MG63 (cell line): ENCODE data around the gene GTF3C5. TPM values are rescaled to one million over a fixed set of nuclear protein-coding genes. Genes with fewer than 3 reads are reported as not detected.
"Not testable (repeated sequence)": the region's sequence is repeated elsewhere in the genome, so short reads cannot be mapped to it uniquely, and the experiment has no call there.

Source experiments
- DNase-seq: peaks from one replicate; pipeline ENCODE4 v3.0.0-alpha.2; 2020
- H3K27me3 ChIP-seq: fragments of 250-450 bp; sonication (Bioruptor Pico); 2 replicates; pipeline ENCODE4 v1.5.1; 2020; ENCODE audit warnings: mild to moderate bottlenecking, moderate library complexity
- H3K36me3 ChIP-seq: fragments of 250-450 bp; sonication (Bioruptor Pico); 2 replicates; pipeline ENCODE4 v1.5.1; 2020; ENCODE audit warnings: mild to moderate bottlenecking, moderate library complexity
- H3K4me3 ChIP-seq: fragments of 250-450 bp; sonication (Bioruptor Pico); 2 replicates; pipeline ENCODE4 v1.5.1; 2020; ENCODE audit warnings: mild to moderate bottlenecking, moderate library complexity
- H3K9me3 ChIP-seq: fragments of 250-450 bp; sonication (Bioruptor Pico); 2 replicates; pipeline ENCODE4 v1.5.1; 2020; ENCODE audit warnings: mild to moderate bottlenecking, moderate library complexity
- total RNA-seq: library from RNA; depleted of rRNA; stranded (reverse); fragments of >200 nt; shearing (Covaris generic); gene quantifications from 2 replicates; pipeline ENCODE4 v1.2.3, GENCODE V29; 2014; ENCODE audit warnings: low replicate concordance; rRNA removed

Gene GTF3C5
- total RNA-seq, result 40.1 and 58.0 TPM in 2 replicates

GRCh38 chr9:133030317-133031129 lies at the start of gene GTF3C5:
TSS of gene GTF3C5 (plus strand) at chr9:133030997. CDS start at chr9:133031012, 15 bp downstream.
- DNase-seq, result peak; percentile 93
- H3K4me3 ChIP-seq, result peak within 1 kb of the TSS; percentile 94
- H3K36me3 ChIP-seq, result peaks cover 16% of the 10 kb centered on the region
- no peaks in the 10 kb centered on the region for H3K27me3 ChIP-seq
- H3K9me3 ChIP-seq, result no peaks in the 10 kb centered on the region; the same call in 1 of the 2 replicates

DNA sequence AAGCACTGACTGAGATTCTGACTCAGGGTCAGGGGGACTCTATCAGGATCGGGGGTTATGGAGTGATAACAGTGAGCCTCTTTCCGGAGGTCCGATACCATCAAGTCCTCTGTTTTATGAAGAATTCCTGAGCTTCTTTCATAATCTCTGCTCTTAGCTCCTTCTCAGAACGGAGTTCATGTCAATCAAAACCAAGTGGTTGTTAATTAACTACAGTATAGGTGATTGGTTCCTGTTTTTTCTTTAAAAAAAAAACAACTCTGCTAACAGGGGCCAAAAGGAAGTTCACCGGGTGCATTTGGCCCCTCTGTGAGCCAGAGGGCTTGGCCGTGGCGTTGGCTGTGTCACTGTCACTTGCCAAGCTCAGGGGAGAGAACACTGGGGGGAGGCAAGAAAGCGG lies 48.3 kb upstream of the GTF3C5 start:
- Histone ChIP-seq H3K4me3 (no peak overlapping the region), H3K36me3 (no peaks in the 10 kb centered on the region), H3K9me3 (no peaks in the 10 kb centered on the region), H3K27me3 (peaks cover 10% of the 10 kb centered on the region)
- no peak for DNase-seq

- Histone ChIP-seq H3K36me3 (no peaks in the 10 kb centered on the region), H3K4me3 (no peak overlapping the region), H3K27me3 (peaks cover 9% of the 10 kb centered on the region), H3K9me3 (no peaks in the 10 kb centered on the region)
- DNase-seq, result no peak
These were observed 47.2 kb upstream of the GTF3C5 start for GRCh38 chr9:132983491-132984201.

DNA sequence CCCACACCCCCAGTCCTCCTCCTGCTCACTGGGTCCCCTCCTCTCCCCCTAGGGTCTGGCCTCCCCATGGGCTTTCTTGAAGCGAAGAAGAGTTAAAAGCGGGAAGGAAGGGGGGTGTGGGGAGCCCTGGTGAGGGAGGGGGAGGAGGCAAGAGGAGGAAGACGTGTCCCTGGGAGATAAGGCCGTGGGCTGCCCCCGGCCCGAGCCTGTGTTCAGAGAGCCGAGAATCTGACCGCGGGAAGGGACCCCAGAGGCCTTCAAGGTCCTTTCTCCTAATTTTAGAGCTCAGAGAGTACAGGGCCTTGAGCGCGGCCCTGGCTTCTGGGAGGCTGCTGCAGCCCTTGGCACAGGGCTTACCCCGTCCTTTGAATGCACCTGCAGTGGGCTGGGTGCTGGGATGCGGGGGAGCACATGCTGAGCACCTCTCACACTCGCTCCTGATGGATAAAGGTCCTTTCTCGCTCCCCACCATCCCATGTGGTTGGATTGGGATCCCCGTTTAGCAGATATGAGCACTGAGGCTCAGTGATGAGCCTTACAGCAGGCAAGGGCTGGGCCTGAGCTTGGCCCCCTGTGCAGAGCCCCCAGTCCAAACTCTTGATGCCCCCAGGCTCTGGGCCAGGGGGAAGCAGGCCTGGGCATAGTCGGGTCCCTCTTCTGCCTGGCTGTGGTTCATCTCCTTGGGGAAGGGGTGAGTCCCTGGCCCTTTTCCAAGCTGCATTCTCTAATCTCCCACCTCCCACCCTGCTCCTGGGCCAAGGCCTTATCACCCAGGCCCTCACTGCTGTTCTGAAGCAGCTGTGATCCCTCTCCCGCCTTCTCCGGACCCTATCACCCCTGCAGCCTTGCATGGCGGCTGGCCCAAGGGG lies 46.4 kb upstream of the GTF3C5 start:
- no peaks in the 10 kb centered on the region for H3K36me3 ChIP-seq
- DNase-seq, result no peak
- no peaks in the 10 kb centered on the region for H3K9me3 ChIP-seq
- H3K4me3 ChIP-seq, result no peak overlapping the region
- H3K27me3 ChIP-seq, result peaks cover 5% of the 10 kb centered on the region; the same call in 1 of the 2 replicates

GRCh38 chr9:132985071-132985350 lies 45.8 kb upstream of the GTF3C5 start:
- H3K4me3 ChIP-seq, result no peak overlapping the region
- DNase-seq, result no peak
- H3K9me3 ChIP-seq, result no peaks in the 10 kb centered on the region
- no peaks in the 10 kb centered on the region for H3K27me3 ChIP-seq
- H3K36me3 ChIP-seq, result no peaks in the 10 kb centered on the region

- no peaks in the 10 kb centered on the region for H3K36me3 ChIP-seq
- H3K9me3 ChIP-seq, result no peaks in the 10 kb centered on the region
- DNase-seq, result no peak
- no peak overlapping the region for H3K4me3 ChIP-seq
- H3K27me3 ChIP-seq, result no peaks in the 10 kb centered on the region
These were observed 45.3 kb upstream of the GTF3C5 start for GRCh38 chr9:132985489-132985888.

GRCh38 chr9:132986114-132986513 lies 44.7 kb upstream of the GTF3C5 start:
- no peak for DNase-seq
- H3K4me3 ChIP-seq, result no peak overlapping the region
- H3K9me3 ChIP-seq, result no peaks in the 10 kb centered on the region
- H3K36me3 ChIP-seq, result no peaks in the 10 kb centered on the region
- H3K27me3 ChIP-seq, result no peaks in the 10 kb centered on the region

- no peaks in the 10 kb centered on the region for H3K9me3 ChIP-seq
- no peak overlapping the region for H3K4me3 ChIP-seq
- DNase-seq, result peak; percentile 69
- H3K36me3 ChIP-seq, result no peaks in the 10 kb centered on the region
- H3K27me3 ChIP-seq, result no peaks in the 10 kb centered on the region
These were observed 43.9 kb upstream of the GTF3C5 start for GRCh38 chr9:132986640-132987620.

GRCh38 chr9:132988244-132989013 lies 42.4 kb upstream of the GTF3C5 start:
- no peaks in the 10 kb centered on the region for H3K27me3 ChIP-seq
- DNase-seq, result no peak
- H3K4me3 ChIP-seq, result no peak overlapping the region
- H3K36me3 ChIP-seq, result no peaks in the 10 kb centered on the region
- H3K9me3 ChIP-seq, result no peaks in the 10 kb centered on the region

DNA sequence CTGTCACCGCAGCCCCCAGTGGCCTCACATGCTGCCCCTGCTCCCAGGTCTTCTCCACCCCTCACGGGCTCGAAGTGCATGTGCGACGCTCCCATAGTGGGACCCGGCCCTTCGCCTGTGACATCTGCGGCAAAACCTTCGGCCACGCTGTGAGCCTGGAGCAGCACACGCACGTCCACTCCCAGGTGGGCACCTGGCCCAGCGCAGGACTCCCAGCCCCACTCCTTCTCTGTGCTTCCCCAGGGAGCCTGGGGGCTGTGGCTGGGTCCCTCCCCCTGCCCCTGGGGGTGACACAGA lies 41.8 kb upstream of the GTF3C5 start:
- H3K36me3 ChIP-seq, result no peaks in the 10 kb centered on the region
- no peaks in the 10 kb centered on the region for H3K9me3 ChIP-seq
- no peak for DNase-seq
- H3K4me3 ChIP-seq, result no peak overlapping the region
- no peaks in the 10 kb centered on the region for H3K27me3 ChIP-seq

DNA sequence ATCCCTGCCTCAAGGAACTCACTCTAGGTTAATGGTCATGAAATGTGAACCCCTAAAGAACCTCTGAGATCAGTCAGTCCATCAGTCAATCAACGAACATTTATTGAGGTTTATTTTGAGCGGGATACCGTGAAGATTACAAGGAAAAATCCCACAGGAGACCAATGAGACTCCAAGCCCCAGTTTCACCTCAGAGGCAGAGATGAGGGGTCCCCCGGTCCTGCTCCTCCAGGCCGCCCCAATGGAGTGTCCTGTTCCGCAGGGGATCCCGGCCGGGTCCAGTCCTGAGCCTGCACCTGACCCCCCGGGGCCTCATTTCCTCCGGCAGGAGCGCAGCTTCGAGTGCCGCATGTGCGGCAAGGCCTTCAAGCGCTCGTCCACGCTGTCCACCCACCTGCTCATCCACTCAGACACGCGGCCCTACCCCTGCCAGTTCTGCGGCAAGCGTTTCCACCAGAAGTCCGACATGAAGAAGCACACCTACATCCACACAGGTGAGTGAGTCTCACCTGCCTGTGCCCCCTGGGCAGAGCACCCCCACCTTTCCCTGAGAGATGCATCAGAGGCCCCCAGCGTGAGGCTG lies 41.3 kb upstream of the GTF3C5 start:
- Histone ChIP-seq H3K27me3 (no peaks in the 10 kb centered on the region), H3K4me3 (no peak overlapping the region), H3K36me3 (no peaks in the 10 kb centered on the region), H3K9me3 (no peaks in the 10 kb centered on the region)
- no peak for DNase-seq

DNA sequence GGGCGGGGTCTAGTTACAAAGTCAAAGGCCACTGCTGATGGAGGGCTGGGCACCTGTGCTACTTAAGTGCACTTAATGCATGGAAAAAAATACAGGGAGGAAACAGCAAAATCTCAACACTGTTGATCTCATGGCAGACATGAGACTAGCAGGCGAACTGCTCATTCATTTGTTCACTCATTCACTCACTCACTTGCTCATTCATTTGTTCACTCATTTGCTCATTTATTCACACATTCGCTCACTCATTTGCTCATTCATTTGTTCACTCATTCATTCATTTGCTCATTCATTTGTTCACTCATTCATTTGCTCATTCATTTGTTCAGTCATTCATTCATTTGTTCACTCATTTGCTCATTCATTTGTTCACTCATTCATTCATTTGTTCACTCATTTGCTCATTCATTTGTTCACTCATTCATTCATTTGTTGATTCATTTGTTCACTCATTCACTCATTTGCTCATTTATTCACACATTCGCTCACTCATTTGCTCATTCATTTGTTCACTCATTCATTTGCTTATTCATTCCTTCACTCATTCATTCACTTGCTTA lies 40.7 kb upstream of the GTF3C5 start:
- H3K36me3 ChIP-seq, DNase-seq, H3K27me3 ChIP-seq, H3K4me3 ChIP-seq, H3K9me3 ChIP-seq: not testable (repeated sequence)

DNA sequence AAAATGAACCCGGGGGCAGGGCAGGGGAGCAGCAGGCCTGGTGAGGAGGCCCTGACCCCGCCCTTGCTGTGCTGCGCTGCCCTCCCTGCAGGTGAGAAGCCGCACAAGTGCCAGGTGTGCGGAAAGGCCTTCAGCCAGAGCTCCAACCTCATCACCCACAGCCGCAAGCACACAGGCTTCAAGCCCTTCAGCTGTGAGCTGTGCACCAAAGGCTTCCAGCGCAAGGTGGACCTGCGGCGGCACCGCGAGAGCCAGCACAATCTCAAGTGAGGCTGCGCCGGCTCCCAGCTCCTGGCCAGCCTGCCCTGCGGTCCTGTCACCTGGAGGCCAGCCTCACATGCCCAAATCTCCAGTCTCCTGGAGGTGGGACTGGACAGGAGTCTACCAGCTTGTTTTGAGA lies 40.0 kb upstream of the GTF3C5 start:
- Histone ChIP-seq H3K9me3 (no peaks in the 10 kb centered on the region), H3K27me3 (no peaks in the 10 kb centered on the region), H3K36me3 (no peaks in the 10 kb centered on the region), H3K4me3 (no peak overlapping the region)
- no peak for DNase-seq

DNA sequence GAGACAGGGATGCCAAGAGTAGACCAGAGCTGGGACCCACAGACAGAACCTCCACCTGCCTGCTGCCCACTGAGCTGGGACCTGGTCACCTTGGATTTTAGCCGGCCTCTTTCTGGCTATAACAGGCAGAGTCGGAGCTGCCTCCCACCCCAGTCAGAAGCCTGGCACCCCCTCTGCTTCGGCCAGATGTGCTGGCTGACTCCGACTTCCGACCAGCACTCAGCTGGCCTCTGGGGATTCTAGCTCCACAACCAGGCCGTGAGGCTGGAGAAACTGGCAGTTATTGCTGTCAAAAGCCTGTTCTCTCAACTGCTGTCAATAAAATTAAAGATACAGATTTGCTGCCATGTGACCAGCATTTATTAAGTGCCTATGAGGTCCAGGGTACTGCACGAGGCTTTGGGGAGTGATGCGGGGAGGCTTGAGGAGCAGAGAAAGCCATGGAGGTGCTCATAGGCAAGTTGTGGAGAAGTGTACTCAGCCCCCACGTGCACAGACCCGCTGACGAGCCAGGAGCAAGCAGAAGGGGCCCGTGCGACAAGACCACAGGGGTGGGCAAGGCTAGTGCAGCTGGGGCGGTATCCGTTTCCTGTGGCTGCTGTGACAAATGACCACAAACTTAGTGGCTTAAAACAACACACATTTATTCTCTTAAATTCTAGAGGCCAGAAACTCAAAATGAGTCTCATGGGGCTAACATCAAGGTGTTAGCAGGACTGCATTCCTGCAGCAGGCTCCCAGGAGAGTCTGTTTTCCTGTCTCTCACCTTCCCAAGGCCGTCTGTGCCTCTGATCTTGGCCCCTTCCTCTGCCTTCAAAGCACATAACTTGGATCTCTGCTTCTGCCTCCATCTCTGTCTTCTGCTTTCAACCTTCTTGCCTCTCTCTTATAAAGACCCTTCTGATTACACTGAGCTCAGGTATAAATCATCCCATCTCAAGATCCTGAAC lies 39.2 kb upstream of the GTF3C5 start:
- H3K4me3 ChIP-seq, result no peak overlapping the region
- no peaks in the 10 kb centered on the region for H3K9me3 ChIP-seq
- DNase-seq, result no peak
- H3K27me3 ChIP-seq, result no peaks in the 10 kb centered on the region
- no peaks in the 10 kb centered on the region for H3K36me3 ChIP-seq
